ENCODE results near the gene SOS2.

- TF ChIP-seq CTCF (IDR thresholded peaks at IDR 0.05) (no peak), POLR2A (IDR thresholded peaks at IDR 0.05) (no peak)
Observed at GRCh38 chr14:50117456-50117855, 113.9 kb downstream of the SOS2 start.
